NCI-H510A treated with DMSO at 0.1 percent for 48 hours (cell line): ENCODE measurements around the gene CDK19.

Source experiments
- DNase-seq: peaks from one replicate; lab custom pipeline; 2025; lab: John Stamatoyannopoulos, UW

The CDK19 gene

DNA sequence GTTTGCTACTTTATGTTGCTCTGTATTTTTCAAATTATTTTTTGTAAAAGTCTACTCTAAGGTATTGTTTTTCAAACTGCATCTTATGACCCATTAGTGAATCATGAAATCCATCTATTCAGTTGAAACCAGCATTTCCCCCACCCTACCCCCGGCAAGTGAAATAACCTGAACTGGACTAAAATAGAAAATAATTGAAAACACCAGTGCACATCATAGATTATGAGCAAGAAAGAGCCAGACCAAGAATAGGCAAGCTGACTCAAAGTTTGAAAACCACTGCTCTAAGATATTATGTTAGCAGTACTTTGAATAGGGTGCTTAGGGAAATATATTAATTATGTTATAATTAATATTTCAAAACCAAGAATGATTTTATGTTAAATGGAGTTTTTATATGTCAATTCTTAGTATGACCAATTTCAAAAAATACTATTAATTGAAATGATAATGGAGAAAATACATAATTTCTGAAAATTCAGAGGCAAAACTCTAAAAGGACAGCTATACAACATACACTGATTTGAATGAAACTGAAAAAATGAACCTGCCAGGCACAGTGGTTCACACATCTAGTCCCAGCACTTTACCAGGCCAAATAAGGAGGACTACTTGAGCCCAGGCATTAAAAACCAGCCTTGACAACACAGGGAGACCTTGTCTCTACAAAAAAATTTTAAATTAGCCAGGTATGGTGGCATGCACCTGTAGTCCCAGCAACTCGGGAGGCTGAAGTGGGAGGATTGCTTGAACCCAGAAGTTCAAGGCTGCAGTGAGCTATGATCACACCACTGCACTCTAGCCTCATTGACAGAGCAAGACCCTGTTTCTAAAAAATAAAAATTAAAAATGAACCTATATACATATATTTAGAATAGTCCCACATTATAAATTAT is 112.0 kb downstream of the CDK19 start:
- DNase-seq = no peak

- DNase-seq = no peak
Observed at GRCh38 chr6:110699780-110700179, 115.5 kb downstream of the CDK19 start.

GRCh38 chr6:110693994-110694393 is 121.3 kb downstream of the CDK19 start:
- DNase-seq = no peak

DNA sequence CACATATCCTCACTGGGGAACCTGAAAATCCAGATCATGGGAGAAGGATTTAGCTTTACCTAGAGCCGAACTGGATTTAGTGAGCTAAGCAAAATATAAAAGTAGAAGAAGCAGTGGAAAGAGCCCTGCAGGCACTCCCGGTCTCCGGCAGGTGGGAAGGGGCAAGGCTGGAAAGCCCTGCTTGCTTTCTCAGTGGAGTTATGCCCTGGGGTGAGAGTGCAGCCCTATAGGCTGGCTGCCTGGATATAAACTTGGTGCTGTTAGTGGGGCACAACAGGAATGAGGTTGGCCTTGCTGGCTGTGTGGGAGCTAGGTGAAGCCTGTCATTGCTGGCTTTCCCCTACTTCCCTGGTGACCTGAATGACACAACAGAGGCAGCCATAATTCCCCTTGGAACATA is 122.0 kb downstream of the CDK19 start:
- DNase-seq = no peak

GRCh38 chr6:110690916-110691315 is 124.4 kb downstream of the CDK19 start:
- DNase-seq = no peak

DNA sequence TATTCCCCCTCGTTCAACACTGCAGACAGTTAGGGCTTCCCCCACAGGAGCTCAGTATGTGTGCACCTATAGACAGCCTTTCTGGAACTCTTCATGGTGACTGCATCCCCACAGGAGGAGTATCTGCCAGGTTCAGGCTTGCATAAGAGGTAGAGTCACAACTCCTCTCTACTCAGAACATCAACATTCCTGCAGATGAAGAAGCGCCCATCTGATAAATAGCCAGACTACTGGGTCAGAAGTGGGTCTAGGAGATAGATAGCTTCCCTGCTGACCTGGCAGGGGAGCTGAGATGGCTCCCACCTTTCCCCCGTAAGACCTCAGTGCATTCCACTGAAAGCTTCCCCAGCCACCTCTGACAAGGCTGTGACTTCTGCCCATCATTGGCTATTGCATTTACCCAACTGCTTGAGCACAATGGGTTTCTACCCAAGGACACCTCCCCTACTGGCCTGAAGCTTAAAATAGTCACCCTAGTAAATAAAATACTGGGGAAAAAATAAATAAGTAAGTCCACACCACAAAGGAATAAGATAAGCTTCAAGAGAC is 125.1 kb downstream of the CDK19 start:
- no peak for DNase-seq

DNA sequence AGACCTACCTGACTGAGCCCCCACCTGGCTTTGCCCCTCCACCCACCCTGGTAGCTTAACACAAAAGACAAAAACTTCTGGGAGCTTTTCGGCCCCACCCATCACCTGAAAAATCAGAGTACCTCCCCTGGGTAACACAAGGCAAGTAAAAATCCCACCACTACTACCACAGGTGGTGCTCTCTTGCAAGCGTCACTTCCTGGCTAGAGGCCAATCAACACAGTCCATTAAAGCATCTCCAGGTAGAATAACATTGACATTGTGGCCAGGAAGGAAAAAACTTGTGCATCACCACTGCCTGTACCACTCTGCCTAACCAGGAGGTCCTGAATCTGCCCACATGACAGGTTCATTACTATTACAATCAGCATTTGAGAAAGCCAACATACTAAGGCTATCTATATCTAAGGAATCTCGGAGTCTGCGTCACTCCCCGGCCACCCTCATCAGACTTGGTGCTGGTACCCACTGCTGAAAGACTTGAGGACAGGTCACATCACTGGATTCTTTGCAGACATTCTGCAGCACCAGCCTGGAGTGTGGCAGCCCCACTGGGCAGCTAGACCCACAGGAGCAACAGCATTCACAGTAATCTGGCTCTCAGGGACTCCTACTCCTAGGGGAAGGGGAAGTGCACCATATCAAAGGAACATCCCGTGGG is 125.9 kb downstream of the CDK19 start:
- no peak for DNase-seq

GRCh38 chr6:110688661-110689268 is 126.5 kb downstream of the CDK19 start:
- no peak for DNase-seq

- no peak for DNase-seq
Observed at GRCh38 chr6:110687326-110687725, 127.9 kb downstream of the CDK19 start.

DNA sequence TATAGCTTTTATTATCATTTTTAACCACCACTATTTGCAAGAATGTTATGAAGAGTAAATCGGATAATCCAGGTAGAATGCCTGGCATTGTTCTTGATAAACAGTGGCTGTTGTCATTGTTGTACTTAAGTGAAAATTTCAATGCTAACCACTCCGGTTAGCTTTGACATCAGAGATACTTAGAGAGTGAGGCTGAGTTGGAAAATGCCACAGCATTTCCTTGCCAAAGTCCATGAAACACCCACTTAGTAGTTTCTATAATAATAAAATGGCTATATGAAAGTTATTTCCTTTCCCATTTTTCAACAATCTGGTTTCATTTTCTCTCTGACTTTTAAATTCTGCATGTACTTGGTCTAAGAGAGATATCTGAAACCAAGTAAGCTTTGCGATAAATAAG is 132.0 kb downstream of the CDK19 start:
- DNase-seq = no peak

GRCh38 chr6:110682460-110682853 is 132.8 kb downstream of the CDK19 start:
- DNase-seq = peak; percentile 5

DNA sequence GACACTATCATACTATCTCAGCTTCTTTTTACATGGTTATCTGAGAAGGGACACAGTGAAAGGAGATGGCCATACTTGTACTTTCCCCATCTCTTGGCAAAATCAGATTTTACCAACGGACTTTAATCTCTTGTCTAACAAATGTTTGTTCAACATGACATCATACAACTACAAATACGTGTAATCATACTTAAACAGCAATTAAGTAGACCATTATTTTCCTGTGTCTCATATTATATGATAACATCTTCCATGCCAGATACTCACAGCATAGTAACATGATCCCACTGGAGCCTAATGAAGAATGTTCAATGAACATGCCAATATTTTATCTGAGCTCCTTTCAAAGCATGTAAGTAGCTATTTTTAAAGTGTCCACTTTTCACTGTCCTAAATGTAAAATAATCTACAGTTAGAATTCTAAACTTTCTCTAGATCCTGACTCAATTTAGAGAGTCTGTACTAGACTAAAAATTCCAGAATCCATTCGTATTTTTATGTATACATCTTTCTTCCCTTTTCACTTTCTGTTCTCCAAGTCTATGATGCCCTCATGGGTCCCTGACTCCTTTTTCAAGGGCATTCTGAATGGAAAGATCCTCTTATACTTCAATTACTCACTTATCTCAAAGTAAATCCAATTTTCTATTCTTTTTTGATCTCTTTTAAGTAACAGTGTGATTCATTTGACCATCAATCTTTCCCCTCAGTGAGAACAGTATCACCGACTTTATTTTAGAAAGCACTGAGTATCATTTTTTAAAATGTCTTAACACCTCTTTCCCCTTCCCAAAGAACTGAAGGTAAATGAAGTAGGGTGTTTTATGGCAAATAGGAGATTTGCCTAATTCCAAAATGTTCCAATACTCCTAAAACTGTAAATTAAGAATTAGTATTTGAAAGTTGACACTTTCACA is 133.5 kb downstream of the CDK19 start:
- no peak for DNase-seq

- DNase-seq = no peak
Observed at GRCh38 chr6:110676396-110676795, 138.9 kb downstream of the CDK19 start.

- no peak for DNase-seq
Observed at GRCh38 chr6:110674096-110674495, 141.2 kb downstream of the CDK19 start.

GRCh38 chr6:110672122-110672521 is 143.1 kb downstream of the CDK19 start:
- DNase-seq = no peak

GRCh38 chr6:110671447-110671846 is 143.8 kb downstream of the CDK19 start:
- no peak for DNase-seq

GRCh38 chr6:110665600-110665999 is 149.7 kb downstream of the CDK19 start:
- no peak for DNase-seq

- no peak for DNase-seq
Observed at GRCh38 chr6:110664933-110665332, 150.3 kb downstream of the CDK19 start.

GRCh38 chr6:110662490-110663211 is 152.6 kb downstream of the CDK19 start:
- no peak for DNase-seq

GRCh38 chr6:110661414-110661813 is 153.9 kb downstream of the CDK19 start:
- DNase-seq = no peak

GRCh38 chr6:110660066-110660655 is 155.1 kb downstream of the CDK19 start:
- no peak for DNase-seq
